Activated T-cell treated with anti-CD3 and anti-CD28 coated beads for 48 hours (primary cell): ENCODE measurements around the gene MAP3K20.
"Not testable (repeated sequence)": the region's sequence is repeated elsewhere in the genome, so short reads cannot be mapped to it uniquely, and the experiment has no call there.

Source experiments
- DNase-seq: peaks from one replicate; pipeline ENCODE4 v3.0.0-alpha.2; 2020; ENCODE audit warnings: low read depth

Gene MAP3K20

DNA sequence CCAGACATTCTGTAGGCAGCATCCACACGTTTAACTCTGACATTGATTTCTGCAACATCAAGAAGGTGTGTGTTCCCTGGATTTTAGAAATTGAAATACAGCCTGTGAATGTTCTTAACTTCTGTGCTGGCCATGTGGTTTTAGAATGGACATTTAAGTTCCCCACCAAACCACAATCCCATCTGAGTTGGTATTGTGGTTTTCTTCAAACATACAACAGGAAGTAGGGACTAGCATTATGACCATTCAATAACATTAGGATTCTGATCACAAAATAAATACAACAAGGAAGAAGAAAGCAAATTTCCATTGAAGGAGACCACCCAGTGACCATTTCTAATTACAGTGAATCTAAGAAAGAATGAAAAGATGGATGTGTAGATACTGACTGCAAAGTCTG, 51.2 kb downstream of the MAP3K20 start:
- no peak for DNase-seq

DNA sequence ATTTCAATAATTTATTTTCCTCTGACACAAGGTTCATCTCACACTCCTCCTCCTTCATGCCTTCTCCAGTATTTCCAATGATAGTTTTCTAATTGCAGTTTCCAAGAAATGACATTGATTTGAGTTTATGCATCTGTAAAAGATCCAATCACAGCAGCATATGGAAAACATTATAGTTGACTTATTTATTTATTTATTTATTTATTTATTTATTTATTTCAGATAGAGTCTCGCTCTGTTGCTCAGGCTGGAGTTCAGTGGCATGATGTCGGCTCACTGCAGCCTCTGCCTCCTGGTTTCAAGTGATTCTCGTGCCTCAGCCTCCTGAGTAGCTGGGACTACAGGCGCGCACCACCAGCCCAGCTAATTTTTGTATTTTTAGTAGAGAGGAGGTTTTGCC, 52.5 kb downstream of the MAP3K20 start:
- DNase-seq, result not testable (repeated sequence)

DNA sequence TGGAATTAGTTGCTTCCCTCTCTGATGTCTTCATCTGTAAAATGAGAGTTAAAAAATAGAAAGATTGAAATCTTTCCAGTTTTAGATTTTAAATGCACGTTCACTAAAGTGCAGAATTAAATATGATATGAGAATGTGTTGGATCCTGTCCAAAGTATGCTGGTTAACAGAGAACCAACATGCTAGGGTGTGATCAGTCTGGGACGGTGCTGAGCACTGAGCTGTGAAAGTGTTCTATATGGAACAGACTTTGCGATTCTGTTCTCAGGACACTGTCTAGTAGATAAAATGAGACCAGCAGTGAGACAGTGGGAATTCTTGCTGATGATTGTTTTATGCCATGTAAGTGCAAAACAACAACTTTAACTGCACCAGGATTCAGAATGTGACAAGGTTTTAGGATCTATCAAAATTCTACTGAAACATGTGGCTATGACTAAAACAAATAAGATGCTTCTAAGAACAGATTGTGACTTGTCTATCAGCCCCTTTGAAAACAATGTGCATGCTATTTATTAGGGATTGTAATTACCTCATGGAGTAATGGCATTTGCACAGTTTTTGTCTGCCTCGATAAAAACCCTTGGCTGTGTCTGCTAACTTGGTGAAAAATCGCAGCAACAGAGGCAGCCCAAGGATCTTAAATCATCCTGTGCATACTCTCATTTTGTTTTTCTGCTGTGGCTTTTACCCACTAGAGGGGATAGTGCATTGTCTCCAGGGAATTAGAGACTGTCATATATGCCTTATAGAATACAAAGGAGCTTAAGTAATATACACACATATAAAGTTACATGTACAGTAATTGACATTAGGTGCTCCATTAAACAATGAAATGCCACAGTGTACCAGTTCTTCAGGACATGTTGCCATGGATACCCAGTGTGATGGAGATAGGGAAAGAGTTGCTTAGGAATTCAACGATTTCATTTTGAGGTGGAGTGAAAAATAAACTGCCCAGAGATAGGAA, 55.1 kb downstream of the MAP3K20 start:
- no peak for DNase-seq

DNA sequence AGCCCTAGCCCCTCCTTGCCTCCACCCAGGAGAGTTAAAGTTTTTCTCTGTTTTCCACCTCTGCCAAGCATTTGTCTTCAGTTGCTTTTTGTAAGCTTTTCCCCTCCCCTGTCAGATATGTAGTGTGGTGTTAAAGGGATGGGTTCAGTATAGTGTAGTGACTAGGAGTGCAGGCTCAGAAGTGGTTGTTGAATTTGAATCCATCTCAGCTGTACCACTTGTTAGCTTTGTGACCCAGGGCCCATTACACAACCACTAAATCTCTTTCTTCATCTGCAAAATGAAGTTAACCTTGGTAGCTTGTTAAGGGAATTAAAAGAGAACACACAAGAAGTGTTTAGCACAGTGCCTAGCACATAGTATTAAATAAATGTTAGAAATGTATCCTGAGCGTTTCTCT, 56.9 kb downstream of the MAP3K20 start:
- DNase-seq, result no peak

DNA sequence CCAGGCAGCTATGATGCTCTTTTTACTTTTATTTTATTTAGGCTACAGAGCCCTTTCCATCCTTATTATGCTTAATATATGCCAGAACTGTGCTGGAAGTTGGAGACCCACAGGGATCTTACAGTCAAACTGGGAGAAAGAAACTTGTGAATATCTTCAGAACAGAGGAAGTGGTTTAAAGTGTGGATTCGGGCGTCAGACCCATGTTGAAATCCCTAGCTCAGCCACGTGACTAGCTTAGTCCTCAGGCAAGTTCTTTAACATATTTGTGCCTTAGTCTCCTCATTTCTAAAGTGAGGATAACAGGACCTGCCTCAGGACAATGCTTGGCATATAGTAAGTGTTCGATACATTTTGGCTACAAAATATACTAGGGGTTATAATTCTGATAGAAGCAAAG, 59.1 kb downstream of the MAP3K20 start:
- DNase-seq, result no peak

DNA sequence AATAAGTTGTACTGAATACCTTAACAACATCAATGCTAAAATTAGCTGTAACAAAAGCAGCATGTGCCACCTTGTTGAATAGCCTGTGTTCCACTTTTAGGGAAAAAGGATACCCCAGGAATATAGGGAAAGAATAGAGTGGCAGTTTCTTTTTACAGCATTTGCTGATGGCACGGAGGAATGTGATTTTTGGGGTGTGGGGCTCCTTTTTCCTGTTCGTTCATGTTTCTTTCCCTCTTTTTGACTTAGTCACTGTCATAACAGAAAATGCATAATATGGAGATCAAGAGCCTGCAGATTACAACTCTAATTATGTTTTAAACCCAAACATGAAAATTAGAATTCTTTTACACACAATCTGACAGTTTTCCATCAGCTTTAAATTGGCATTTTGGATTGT, 60.4 kb downstream of the MAP3K20 start:
- DNase-seq, result no peak

DNA sequence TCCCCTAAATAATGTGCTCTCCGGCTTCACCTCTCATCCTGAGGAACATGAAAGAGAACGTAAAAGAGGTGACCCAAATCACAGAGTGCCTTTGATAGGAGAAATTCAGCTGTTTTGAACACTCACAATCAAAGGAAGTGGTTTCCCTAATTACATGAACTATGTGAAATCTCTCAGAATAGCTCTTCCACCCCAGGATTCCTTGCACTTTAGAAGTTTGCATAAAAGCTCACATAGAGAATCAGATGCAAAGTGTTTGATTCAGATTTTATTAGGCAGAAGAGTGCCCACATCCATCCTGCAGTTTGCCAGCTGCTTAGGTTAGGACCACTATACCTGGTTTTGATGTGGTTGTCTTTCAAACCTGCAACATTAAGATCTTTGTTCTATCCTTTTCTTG, 61.0 kb downstream of the MAP3K20 start:
- no peak for DNase-seq

DNA sequence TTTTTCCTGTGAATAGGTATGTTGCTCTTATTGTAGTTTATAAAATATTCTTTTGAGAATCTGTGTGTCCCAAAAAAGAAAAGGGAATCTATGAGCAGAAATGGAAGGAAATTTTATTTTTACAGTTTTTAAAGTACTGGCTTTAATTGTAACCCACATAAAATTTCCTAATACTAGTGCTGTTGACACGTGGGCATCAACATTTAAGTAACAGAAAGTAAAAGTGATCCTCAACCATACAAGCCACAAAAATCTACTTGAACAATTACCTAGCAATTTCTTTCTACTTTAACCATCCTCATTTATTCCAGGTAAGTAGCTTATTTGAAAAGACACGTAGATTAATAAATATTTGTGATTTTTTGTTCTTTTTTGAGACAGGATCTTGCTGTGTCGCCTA, 62.0 kb downstream of the MAP3K20 start:
- no peak for DNase-seq

DNA sequence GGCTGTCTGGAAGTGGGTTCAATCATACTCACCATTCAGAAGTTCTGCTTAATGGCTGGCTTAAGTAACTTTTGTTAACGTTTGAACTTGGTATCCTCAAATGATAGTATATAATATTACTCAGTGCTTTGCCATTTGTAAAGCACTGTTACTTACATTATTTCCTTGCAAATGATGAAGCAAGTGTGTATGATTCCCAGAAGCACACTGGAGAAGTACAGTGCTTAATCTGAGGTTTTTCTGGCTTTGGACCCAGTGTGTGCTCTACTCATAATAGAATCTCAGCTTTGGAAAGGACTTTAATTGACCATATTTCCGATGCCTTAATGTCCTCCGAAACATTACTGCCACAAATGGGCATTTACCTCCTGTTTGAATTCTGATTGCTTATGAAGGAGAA, 63.3 kb downstream of the MAP3K20 start:
- no peak for DNase-seq

DNA sequence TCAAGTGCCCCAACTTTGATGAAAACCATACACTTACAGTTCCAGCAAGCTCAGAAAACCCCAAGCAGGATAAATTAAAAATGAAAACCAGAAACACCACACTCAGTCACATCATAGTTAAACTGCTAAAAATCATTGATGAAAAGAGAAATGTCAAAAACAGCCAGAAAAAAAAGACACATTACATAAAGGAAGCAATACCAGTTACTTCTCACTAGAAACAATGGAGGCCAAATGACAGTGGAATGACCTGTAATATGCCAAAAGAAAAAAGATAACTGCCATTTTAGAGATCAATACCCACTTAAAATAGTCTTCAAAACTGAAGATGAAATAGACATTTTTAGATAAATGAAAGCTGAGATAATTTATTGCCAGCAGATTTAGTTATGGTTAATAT, 66.0 kb downstream of the MAP3K20 start:
- no peak for DNase-seq

DNA sequence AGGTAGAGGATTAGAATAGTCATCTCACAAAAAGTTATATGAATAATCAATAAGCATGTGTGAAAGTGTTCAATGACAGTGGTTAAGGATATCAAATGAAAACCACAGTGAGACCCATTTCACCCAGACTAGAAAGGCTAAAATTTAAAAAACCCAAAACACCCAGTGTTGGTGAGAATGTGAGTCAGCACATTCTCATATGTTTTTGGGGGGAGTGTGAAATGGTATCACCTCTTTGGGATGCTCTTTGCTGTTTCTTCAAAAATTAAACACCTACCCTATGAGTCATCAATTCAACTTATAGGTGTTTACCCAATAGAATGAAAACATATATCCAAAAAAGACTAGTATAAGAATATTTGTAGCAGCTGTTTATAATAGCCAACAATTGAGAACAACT, 69.8 kb downstream of the MAP3K20 start:
- no peak for DNase-seq

DNA sequence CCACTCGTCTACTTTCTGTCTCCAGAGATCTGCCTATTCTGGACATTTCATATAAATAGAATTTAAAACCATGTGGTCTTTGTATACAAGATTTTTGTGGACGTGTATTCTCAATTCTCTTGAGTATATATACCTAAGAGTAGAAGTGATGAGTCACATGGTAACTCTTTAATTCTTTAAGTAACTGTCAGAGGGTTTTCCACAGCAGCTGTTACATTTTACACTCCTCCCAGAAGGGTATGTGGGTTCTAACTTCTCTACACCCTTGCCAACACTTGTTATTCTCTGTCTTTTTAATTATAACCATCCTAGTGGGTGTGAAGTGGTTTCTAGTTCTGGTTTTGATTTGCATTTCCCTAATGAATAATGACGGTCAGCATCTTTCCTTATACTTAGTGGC, 70.9 kb downstream of the MAP3K20 start:
- DNase-seq, result no peak

DNA sequence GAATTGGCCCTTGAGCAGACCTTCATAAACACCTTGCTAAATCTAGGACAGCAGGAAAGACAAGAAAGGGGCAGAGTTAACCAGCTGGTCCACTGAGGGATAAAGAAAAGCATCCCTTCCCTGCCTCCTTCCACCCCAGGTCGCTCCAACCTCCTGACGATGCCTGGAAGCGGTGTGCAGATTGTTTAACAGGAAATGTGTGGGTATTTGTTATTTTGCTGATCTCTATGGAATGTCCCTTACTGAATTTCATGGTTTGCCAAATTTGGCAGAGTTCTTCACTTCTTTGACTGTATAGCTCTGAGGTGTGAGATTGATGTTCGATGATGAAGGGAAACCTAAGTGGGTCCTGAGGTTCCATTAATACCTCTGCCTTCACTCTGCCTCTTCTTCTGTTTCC, 72.9 kb downstream of the MAP3K20 start:
- DNase-seq, result no peak

DNA sequence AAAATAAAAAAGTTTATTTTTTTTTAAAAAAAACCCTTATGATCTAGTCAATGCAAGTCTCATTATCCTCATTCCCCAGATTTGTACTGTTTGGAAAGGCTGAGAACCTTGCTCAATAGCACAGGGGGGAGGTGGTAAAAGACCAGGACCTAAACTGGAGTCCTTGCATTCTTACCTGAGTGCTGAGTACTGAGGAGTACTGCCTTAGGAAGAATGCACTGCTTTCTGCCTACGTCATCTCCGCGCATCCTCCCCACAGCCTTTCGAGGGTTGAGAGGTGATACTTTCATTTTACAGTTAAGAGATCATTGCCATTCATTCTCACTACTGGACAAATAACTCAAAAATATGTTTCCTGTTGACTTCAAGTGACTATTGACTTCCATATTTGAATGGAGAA, 73.8 kb downstream of the MAP3K20 start:
- DNase-seq, result peak; percentile 41

DNA sequence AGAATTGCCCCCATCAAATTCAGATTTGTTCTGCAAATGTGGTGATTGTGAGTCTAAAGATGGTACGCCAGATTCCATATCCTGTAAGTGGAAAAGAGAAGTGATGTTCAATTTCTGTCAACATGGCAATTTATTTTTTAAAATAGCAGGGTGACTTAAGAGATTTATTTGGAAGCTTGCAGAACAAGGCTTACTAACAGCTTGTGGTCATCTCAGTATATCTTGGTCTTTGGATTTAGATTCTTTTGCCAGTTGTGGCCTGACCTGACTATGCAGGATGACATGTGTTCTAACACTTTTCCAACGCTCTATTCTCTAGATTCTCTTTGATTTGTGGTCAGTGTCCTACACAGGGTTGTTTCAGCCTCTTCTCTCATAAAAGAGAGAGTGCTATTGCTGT, 74.4 kb downstream of the MAP3K20 start:
- no peak for DNase-seq

DNA sequence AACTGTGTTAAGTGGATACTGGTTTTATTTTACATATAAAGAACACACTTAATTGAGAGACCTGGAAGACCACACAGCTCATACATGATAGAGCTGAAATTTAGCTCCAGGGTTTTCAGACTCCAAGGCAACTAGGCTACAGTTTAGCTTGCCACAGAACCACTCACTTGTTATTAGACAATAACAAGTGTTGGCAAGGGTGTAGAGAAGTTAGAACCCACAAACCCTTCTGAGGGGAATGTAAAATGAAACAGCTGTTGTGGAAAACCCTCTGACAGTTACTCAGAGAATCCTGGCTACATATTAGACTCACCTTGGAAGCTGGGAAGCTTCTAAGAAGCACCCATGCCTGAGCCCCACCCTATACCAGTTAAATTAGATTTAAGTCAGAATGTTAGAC, 75.3 kb downstream of the MAP3K20 start:
- DNase-seq, result no peak

DNA sequence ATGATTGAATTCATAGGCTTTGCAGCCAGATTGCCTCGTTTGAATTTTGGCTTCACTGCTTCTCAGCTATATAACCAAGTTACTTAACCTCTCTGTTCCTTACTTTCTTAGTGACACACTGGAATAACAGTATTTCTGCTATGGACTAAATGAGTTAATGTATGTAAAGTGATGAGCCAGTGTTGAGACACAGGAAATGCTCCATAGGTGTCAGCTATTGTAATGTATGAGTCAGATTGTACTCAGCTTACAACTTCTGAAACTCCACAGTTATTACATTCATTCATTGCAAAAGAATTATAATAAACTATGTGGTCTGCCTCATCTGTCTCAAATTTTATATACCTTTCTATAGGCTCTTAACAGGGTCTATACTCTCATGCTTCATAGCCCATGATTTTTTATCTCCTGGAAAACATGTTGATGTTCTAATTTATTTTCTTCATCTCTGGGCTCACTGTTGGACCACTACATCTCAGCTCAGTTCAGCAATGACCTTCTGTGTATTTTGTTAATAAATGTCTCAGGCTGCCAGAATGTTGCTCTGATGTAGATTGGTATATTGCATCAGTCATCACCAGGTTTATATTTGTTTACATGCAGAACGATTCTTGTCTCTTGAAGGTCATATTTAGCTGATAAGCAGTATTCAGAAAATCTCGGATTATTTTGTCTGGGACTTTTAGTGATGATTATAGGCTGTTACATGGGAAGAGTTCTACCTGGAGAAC, 76.2 kb downstream of the MAP3K20 start:
- DNase-seq, result no peak

DNA sequence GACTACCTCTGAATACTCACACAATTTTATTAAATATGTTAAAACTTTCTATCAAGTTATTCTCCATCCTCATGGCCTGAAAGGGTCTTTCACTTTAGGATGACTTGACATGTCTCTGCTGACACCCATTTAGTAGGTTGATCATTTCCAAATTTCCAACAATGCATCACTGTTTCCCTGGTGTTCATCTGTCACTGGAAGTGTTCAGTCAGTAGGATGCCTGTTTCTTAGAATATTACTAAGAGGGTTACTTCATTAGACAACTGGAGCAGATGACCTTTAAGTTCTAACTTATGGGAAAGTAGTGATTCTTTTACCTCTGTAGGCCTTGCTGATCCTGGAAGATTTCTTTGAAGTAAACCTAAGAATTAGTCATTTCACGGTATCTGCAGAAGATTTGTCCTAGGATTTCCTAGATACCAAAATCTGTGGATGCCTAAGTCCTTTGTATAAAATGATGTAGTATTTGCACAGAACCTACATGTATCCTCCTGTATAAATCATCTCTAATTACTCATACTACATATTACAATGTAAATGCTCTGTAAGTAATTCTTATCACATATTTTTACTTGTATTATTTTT, 77.7 kb downstream of the MAP3K20 start:
- DNase-seq, result no peak

DNA sequence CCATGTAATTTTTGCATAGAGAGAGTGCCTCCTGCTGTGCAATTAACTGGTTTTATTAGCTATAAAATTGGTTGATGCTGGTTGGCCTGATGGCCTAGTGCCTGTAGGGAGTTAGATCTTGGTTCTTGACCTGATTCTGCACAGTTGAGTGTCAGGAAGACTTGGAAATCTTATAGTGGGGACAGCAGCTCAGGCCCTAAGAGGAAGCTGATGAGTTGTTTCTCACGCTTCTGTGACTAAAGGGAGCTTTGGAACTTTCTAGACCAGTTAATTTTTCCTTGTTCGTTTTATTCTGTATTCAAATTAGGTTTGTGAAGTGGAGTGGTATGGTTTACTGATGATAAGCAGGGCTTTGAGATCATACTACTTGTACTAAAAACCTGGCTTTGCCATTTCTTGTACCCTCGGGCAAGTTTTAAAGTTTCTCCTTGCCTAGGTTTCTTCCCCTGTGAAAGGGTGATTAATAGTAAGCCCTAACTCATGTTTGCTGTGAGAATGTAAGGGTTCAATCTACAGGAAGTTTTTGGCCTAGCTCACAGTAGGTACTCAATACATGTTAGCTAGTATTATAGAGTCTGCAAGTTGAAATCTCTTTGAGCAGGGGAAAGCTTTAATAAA, 82.1 kb downstream of the MAP3K20 start:
- DNase-seq, result no peak

DNA sequence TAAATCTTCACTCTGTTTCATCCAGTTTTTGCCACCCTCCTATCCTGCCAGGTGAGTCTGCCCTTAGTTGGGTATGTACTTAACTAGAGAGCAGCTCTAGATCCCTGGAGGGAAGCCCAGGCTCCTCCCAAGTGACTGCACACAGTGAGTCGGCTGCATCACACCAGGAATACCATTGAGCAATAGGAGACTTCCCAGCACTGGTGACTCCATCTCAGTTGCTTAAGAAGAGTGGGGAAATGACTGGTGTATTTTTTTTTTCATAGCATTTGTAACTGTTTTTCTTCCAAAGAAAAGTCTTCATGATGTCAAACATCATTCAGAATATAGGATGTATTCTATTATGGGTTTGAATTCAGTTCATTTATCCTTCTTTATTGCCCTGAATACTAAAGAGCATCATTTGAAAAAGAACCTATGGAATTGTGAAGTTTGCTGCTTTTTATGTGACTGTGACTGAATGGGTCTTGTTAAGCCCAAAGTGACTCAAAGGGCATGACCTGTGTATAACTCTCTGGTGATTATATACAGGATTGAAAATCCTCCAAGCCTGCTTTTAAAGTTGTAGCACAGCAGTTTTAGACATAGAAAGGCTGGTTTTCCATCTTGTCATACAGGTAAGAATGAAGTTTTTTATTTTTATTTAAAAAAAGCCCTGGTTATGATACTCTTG, 84.3 kb downstream of the MAP3K20 start:
- DNase-seq, result no peak

DNA sequence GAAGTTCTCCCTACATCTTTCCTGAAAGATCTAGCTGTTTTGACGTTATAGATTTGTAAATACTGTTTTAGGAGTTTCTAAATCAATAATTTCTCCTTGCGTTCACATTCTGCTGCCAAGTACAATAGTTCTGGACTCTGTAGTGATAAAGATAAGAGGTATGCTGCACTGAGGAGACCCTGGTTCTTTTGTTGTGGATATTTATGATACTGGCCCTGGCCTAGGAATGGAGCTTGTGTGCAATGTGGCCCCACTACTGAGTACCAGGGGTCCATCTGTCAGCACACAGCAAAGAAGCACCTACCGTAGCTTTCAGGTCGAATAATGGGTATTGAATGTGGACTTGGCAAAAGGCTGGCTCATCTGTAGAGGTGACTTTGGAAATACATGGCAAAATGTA, 85.0 kb downstream of the MAP3K20 start:
- no peak for DNase-seq

DNA sequence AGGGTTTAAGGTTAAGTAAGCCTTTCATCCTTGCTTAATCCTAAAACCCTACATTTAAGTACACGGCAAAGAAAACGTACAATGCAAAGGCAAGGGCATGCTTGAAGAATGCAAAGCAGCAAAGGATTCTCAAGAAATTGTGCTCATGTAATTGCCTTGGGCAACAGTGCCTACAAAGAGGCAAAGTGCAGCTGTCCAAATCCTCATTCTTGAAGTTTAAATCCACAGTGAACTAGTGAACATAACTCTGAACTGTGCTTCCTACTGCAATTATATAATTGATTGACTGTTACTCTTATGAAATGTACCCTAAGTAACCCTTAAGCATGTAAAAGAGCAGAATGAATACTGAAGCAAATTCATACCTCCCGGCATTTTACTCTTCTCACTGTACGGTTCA, 85.4 kb downstream of the MAP3K20 start:
- DNase-seq, result no peak
